GM19240 (cell line): ENCODE results near the gene AADAT.
A peak's percentile ranks its signal among the peaks of the same experiment; 100 is the strongest.

Source experiments
- DNase-seq: peaks from one replicate; pipeline ENCODE4 v3.0.0; 2011; ENCODE audit warnings: low spot score; ENCODE audit not compliant: insufficient read length

The AADAT gene

GRCh38 chr4:170035231-170035630 is 54.5 kb downstream of the AADAT start:
- DNase-seq = no peak

GRCh38 chr4:170033999-170034398 is 55.8 kb downstream of the AADAT start:
- DNase-seq = no peak

- no peak for DNase-seq
Measured at GRCh38 chr4:170030121-170030520, 59.6 kb downstream of the AADAT start.

- DNase-seq = peak; percentile 69
Measured at GRCh38 chr4:170027181-170027829, 62.5 kb downstream of the AADAT start.

- peak; percentile 51 for DNase-seq
Measured at GRCh38 chr4:170026253-170027021, 63.3 kb downstream of the AADAT start, which contains the start of gene MFAP3L. MFAP3L (minus strand) TSS chr4:170026395; CDS start chr4:170005877, 20,518 bp downstream.

GRCh38 chr4:170025523-170026252 is 64.1 kb downstream of the AADAT start:
- no peak for DNase-seq

GRCh38 chr4:170022211-170022610 is 67.5 kb downstream of the AADAT start:
- no peak for DNase-seq

- no peak for DNase-seq
Measured at GRCh38 chr4:170017252-170017651, 72.5 kb downstream of the AADAT start.

- DNase-seq = no peak
Measured at GRCh38 chr4:170015285-170015684, 74.5 kb downstream of the AADAT start.

GRCh38 chr4:170014359-170015011 is 75.3 kb downstream of the AADAT start:
- DNase-seq = no peak

- no peak for DNase-seq
Measured at GRCh38 chr4:170012629-170012958, 77.2 kb downstream of the AADAT start.

- DNase-seq = no peak
Measured at GRCh38 chr4:170011921-170012628, 77.7 kb downstream of the AADAT start.
